Activated T-helper 1 cell treated with anti-CD3 and anti-CD28 coated beads, Interleukin-12 subunit alpha, Interleukin-12 subunit beta, Interleukin-2, Interleukin-4 antibody, amounts not matched to agents 30 ng/mL and 10 ng/mL and 1 ng/mL, durations not matched to agents 14 hours and 24 hours and 36 hours (primary cell): ENCODE data around the gene MARVELD1. TPM values are rescaled to one million over a fixed set of nuclear protein-coding genes. Genes with fewer than 3 reads are reported as not detected.
A peak's percentile ranks its signal among the peaks of the same experiment; 100 is the strongest.
"Not testable (repeated sequence)": the region's sequence is repeated elsewhere in the genome, so short reads cannot be mapped to it uniquely, and the experiment has no call there.

ENCODE experiments used
- DNase-seq: peaks from one replicate; pipeline ENCODE4 v3.0.0; 2021; ENCODE audit warnings: low spot score
- H3K27ac Mint-ChIP-seq: one replicate; pipeline ENCODE4 v1.8.0; 2021; ENCODE audit warnings: mild to moderate bottlenecking, mixed read lengths
- H3K27me3 Mint-ChIP-seq: one replicate; pipeline ENCODE4 v1.8.0; 2022; ENCODE audit warnings: mild to moderate bottlenecking, moderate library complexity, mixed read lengths; ENCODE audit not compliant: insufficient read depth
- H3K36me3 Mint-ChIP-seq: one replicate; pipeline ENCODE4 v1.8.0; 2021; ENCODE audit warnings: low read depth, mixed read lengths
- H3K4me1 Mint-ChIP-seq: one replicate; pipeline ENCODE4 v1.8.0; 2021; ENCODE audit warnings: low read depth, mixed read lengths
- H3K4me3 Mint-ChIP-seq: one replicate; pipeline ENCODE4 v1.8.0; 2021; ENCODE audit warnings: mild to moderate bottlenecking, moderate library complexity, mixed read lengths
- H3K9me3 Mint-ChIP-seq: one replicate; pipeline ENCODE4 v1.8.0; 2021; ENCODE audit warnings: mixed read lengths
- intact Hi-C: fragments of 100-400 bp; cut with micrococcal nuclease; formaldehyde crosslinking; loops from one replicate; pipeline ENCODE4 v1.15.1; 2024
- total RNA-seq: library from RNA; stranded (reverse); gene quantifications from 2 replicates; pipeline ENCODE4 v1.2.3, GENCODE V29; 2022

MARVELD1 gene
- 3.0 and 3.4 TPM in 2 replicates for total RNA-seq

- Mint-ChIP-seq H3K4me3 (peak within 1 kb of the TSS; percentile 97), H3K9me3 (no peaks in the 10 kb centered on the region), H3K27ac (peak within 1 kb of the TSS; percentile 90), H3K36me3 (peaks cover 6% of the 10 kb centered on the region), H3K27me3 (peaks cover 37% of the 10 kb centered on the region), H3K4me1 (peaks cover 15% of the 10 kb centered on the region)
- DNase-seq = no peak
- intact Hi-C loops = no loop called here
Measured at GRCh38 chr10:97713339-97713825, at the start of gene MARVELD1. TSS of gene MARVELD1 (plus strand) at chr10:97713730. CDS start at chr10:97713877, 147 bp downstream.

DNA sequence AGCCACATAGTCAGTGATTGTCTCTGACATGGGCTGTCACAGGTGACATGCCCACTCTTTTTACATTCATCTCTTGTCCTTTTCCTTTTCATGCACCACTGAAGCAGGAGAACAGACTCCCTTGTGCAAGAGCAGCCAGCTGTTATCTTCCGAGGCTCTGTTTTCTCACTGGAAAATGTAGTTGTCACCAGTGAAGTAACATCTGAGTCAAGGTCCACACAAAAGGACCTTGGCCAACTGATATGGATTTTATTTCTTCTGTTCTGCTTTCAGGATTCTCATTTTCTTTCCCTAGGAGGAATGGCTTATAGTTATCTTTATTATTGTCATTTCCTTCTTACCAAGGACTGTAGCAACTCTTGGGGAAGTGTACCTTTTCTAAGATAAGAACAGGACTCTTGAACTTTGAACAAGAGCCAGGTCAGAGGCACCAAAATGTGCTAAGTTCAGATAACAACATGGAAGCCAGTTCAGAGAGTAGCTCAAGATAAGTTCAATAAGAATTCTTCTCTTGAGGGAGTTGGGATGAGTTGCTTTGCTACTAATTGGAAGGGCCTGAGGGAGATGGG, 49.2 kb upstream of the MARVELD1 start:
- Mint-ChIP-seq H3K36me3 (peaks cover 23% of the 10 kb centered on the region), H3K27me3 (no peaks in the 10 kb centered on the region), H3K4me3 (no peak overlapping the region), H3K27ac (no peak overlapping the region), H3K4me1 (no peaks in the 10 kb centered on the region), H3K9me3 (no peaks in the 10 kb centered on the region)
- no peak for DNase-seq
- intact Hi-C loops = no loop called here

DNA sequence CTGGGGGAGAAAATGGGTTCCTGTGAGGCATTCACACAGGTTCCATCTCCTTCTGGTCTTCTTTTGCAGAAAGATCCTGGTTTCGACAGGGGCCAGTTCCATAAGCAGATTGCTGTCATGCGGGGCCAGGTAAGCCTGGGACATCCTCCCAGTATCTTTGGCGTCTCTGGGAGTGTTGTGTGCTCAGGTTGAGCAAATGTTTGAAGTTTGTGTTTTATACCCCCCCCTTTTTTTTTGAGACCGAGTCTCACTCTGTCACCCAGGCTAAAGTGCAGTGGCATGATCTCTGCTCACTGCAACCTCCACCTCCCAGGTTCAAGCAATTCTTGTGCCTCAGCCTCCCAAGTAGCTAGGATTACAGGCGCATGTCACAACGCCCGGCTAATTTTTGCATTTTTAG, 46.5 kb upstream of the MARVELD1 start:
- DNase-seq = no peak
- Mint-ChIP-seq H3K36me3 (peaks cover 23% of the 10 kb centered on the region), H3K27me3 (no peaks in the 10 kb centered on the region), H3K4me3 (no peak overlapping the region), H3K27ac (no peak overlapping the region), H3K4me1 (no peaks in the 10 kb centered on the region), H3K9me3 (no peaks in the 10 kb centered on the region)
- intact Hi-C loops = no loop called here

- H3K9me3 Mint-ChIP-seq = no peaks in the 10 kb centered on the region
- H3K4me1 Mint-ChIP-seq = no peaks in the 10 kb centered on the region
- no peak for DNase-seq
- H3K4me3 Mint-ChIP-seq = no peak overlapping the region
- peaks cover 22% of the 10 kb centered on the region for H3K36me3 Mint-ChIP-seq
- intact Hi-C loops = no loop called here
- H3K27ac Mint-ChIP-seq = no peak overlapping the region
- H3K27me3 Mint-ChIP-seq = no peaks in the 10 kb centered on the region
Measured at GRCh38 chr10:97667463-97667862, 46.1 kb upstream of the MARVELD1 start.

GRCh38 chr10:97669571-97669970, 44.0 kb upstream of the MARVELD1 start:
- Mint-ChIP-seq H3K36me3 (peaks cover 26% of the 10 kb centered on the region), H3K4me3 (no peak overlapping the region), H3K27me3 (no peaks in the 10 kb centered on the region), H3K27ac (no peak overlapping the region), H3K4me1 (peaks cover 5% of the 10 kb centered on the region), H3K9me3 (no peaks in the 10 kb centered on the region)
- DNase-seq = no peak
- intact Hi-C loops = no loop called here

DNA sequence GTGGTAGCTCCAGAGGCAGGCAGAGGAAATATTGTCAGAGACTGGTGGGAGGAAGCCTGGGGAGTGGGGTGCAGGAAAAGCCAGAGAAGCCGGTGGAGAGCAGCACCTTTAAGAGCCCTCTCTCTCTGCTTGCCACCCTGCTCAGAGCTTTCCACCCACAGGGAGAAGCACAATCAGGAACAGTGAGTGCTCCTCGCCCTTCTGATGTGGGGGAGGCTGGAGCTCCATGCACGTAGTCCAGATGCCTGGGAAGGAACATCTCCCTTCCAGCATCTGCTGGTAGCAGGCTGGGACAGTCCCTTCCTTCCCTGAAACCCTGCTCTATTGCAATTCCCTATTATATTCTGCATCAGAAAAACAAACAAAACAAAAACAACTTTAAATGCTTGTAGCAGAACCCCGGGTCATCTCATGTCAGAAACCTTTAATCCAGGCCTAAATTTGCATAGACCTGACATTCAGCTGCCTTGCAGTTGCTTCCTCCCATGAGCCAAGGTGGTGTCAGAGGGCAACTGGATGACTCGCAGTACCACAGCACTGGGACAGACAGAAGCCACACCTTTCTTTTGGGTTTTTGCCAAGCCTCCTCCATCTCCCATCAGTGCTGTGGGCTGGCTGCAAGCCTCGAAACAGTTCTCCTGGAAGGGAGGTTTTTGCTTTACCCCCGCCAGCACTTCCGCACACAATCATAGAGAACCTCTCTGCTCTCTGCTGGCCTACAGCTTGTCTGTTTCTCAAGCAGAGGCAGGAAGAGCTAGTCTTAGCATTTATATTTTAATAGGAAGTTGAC, 39.6 kb upstream of the MARVELD1 start:
- Mint-ChIP-seq H3K27me3 (no peaks in the 10 kb centered on the region), H3K36me3 (peaks cover 10% of the 10 kb centered on the region), H3K27ac (no peak overlapping the region), H3K4me3 (no peak overlapping the region), H3K9me3 (no peaks in the 10 kb centered on the region), H3K4me1 (peaks cover 10% of the 10 kb centered on the region)
- no peak for DNase-seq
- intact Hi-C loops = no loop called here

GRCh38 chr10:97675222-97675621, 38.3 kb upstream of the MARVELD1 start:
- DNase-seq = no peak
- Mint-ChIP-seq H3K4me3 (no peak overlapping the region), H3K4me1 (peaks cover 10% of the 10 kb centered on the region), H3K9me3 (no peaks in the 10 kb centered on the region), H3K27ac (no peak overlapping the region), H3K36me3 (peaks cover 10% of the 10 kb centered on the region), H3K27me3 (no peaks in the 10 kb centered on the region)
- intact Hi-C loops = no loop called here

DNA sequence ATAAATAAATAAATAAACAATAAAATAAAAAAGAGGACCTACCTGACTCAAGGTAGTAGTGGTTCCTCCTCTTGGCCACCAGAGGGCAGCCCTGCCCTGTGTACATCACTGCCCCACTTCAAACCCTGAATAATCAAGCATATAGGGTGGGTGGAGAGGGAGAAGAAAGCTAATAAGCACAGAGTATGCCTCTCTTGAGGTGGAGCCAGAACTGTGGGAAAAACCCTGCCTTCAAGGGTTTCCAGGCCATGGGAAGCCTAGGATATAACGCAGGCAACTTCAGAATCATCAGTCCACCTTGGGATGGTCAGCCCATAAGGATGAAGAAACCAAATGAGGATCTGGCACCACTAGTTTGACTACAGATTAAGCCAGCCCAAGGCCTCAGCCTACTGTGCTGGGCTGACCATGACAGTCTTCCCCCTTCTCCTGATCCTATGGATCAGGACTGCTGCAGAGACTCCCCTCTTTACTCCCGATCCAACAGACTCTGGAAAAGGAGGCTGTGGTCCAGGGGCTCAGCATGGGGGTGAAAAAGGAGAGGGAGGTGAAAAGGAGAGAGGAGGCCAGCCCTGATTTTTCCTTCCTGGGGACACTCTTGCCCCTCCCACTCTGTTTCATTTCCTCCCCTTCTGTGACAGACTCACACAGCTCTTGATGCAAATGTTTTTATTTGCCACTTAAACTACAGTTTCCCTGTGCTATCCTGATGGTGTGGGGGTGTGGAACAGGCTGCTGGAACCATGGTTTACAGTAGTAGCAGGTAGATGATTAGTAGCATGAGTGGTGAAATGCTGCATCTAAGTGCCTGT, 36.6 kb upstream of the MARVELD1 start:
- no peak for DNase-seq
- H3K4me3 Mint-ChIP-seq = no peak overlapping the region
- H3K4me1 Mint-ChIP-seq = peaks cover 10% of the 10 kb centered on the region
- no peaks in the 10 kb centered on the region for H3K9me3 Mint-ChIP-seq
- intact Hi-C loops = loop anchor here (1.0 to 2.0 kb wide), 3 partner anchors 24 to 54 kb away; partner anchors contain the start of gene MORN4
- H3K27ac Mint-ChIP-seq = no peak overlapping the region
- H3K27me3 Mint-ChIP-seq = no peaks in the 10 kb centered on the region
- peaks cover 8% of the 10 kb centered on the region for H3K36me3 Mint-ChIP-seq

DNA sequence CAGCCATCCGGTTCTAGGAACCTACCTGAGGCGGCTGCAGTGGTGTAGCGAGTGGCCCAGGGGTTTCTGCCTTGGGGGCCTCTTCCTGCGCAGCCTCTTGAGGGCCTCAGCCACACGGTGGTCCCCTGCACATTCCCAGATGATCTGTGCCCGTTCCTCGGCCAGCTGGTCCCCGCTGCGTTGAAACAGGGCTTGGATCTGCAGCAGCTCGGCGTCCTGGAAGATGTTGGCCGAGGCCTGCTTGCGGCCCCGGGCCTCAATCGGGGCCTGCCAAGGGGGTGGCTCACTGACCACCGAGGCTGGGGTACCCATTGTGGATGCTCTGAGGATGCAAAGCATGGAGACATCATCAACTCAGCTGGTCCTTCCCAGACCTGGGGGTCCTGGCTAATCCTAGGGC, 33.9 kb upstream of the MARVELD1 start:
- peaks cover 2% of the 10 kb centered on the region for H3K27me3 Mint-ChIP-seq
- DNase-seq = no peak
- H3K27ac Mint-ChIP-seq = no peak overlapping the region
- intact Hi-C loops = no loop called here
- H3K4me3 Mint-ChIP-seq = no peak overlapping the region
- H3K4me1 Mint-ChIP-seq = peaks cover 4% of the 10 kb centered on the region
- no peaks in the 10 kb centered on the region for H3K9me3 Mint-ChIP-seq
- H3K36me3 Mint-ChIP-seq = no peaks in the 10 kb centered on the region

DNA sequence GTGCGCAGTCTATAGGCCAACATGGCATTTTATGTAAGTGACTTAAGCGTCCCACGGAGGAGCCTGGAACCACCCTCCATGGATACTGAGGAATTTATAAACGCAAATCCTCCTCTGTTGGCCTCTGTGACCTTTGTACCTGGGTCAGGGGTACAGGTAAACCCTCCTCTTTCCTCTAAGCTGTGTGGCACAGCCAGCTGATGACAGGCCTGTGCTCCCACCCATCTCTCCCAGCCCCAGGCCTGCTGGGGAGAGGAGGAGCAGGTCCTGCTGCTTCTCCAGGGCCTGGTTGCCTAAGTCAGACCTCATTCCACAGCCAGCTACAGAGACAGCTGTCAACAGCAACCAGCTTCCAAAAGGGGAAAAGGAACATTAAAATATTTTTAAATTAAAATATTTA, 31.5 kb upstream of the MARVELD1 start:
- no peak overlapping the region for H3K4me3 Mint-ChIP-seq
- H3K36me3 Mint-ChIP-seq = no peaks in the 10 kb centered on the region
- intact Hi-C loops = no loop called here
- H3K27ac Mint-ChIP-seq = no peak overlapping the region
- peaks cover 9% of the 10 kb centered on the region for H3K4me1 Mint-ChIP-seq
- H3K9me3 Mint-ChIP-seq = no peaks in the 10 kb centered on the region
- no peak for DNase-seq
- H3K27me3 Mint-ChIP-seq = peaks cover 2% of the 10 kb centered on the region

- DNase-seq = no peak
- H3K4me1 Mint-ChIP-seq = peaks cover 14% of the 10 kb centered on the region
- no peaks in the 10 kb centered on the region for H3K36me3 Mint-ChIP-seq
- H3K27me3 Mint-ChIP-seq = peaks cover 6% of the 10 kb centered on the region
- H3K9me3 Mint-ChIP-seq = no peaks in the 10 kb centered on the region
- H3K4me3 Mint-ChIP-seq = no peak overlapping the region
- no peak overlapping the region for H3K27ac Mint-ChIP-seq
- intact Hi-C loops = no loop called here
Measured at GRCh38 chr10:97683556-97684367, 29.8 kb upstream of the MARVELD1 start.

GRCh38 chr10:97684368-97684713, 29.2 kb upstream of the MARVELD1 start:
- H3K27ac Mint-ChIP-seq, intact Hi-C loops, H3K36me3 Mint-ChIP-seq, H3K4me3 Mint-ChIP-seq, DNase-seq, H3K27me3 Mint-ChIP-seq, H3K9me3 Mint-ChIP-seq: not testable (repeated sequence)
- peaks cover 14% of the 10 kb centered on the region for H3K4me1 Mint-ChIP-seq
